GM19351 (cell line): ENCODE data around the gene TMEM218.
A peak's percentile ranks its signal among the peaks of the same experiment; 100 is the strongest.

Experiments
- ATAC-seq: cut with Tn5 transposase; IDR thresholded peaks from one replicate; pipeline ENCODE4 v1.9.1; 2021; ENCODE audit warnings: mild to moderate bottlenecking, moderate library complexity; ENCODE audit not compliant: unreplicated experiment

The TMEM218 gene

DNA sequence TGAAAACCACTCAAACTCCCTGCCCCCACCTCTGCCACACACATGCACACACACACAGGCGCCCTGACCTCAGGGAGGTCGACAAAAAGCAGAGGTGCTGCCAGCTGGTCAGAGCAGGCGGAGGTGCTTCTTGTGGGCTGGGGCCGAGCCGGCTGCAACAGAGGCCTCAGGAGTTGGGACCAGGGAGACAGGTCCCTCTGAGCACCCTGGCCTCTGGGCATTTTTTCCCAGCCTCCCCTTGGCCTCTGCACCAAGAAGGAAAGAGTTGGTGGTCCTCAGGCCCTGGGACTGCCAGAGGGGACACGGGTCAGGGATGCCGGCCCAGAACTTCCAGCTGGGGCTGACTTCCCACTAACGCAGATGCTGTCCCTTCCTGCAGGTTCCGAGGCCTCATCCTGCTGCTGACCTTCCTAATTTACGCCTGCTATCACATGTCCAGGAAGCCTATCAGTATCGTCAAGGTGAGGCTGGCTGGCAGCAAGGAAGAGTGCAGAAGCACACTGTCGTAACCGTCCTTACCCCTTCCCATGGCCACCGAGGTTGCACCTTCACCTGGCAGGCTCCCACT is 35.0 kb downstream of the TMEM218 start:
- no peak for ATAC-seq

DNA sequence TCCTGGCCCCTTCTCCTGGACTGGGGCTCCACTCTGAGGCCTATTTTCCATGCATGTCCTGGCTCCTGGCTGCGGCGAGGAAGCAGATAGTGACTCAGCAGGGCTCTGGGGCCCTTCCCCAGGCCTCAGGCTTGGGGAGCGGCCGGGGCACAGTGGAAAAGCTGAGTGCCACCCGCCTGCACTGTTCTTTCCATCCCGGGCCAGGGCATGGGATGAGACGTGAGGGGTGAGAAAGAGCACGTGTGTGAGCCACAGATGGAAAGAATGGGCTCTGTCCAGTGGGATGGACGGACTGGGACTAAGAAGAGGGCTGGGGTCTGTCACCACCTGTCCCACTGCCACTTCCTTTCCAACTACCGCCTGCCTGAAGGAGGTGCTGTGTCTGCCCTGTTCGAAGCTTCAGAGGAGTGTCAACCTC is 35.5 kb downstream of the TMEM218 start:
- ATAC-seq = no peak

DNA sequence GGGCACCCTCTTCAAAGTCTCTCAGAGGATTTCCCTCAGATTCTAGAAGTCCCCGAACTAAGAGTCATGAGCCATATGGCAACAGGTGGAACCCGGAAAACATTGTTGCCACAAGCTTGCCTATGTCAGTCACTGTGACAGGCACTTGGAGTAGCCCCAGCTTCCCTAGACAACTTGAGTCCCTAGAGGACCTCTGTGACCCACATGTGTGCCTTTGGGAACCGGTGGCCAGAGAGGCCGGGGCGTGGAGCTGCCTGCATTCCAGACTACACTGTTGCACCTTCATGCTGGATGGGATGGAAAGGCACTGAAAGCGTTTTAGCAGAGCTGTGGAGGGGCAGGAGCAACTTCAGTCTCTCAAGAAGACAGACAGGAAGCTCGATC is 36.2 kb downstream of the TMEM218 start:
- no peak for ATAC-seq

DNA sequence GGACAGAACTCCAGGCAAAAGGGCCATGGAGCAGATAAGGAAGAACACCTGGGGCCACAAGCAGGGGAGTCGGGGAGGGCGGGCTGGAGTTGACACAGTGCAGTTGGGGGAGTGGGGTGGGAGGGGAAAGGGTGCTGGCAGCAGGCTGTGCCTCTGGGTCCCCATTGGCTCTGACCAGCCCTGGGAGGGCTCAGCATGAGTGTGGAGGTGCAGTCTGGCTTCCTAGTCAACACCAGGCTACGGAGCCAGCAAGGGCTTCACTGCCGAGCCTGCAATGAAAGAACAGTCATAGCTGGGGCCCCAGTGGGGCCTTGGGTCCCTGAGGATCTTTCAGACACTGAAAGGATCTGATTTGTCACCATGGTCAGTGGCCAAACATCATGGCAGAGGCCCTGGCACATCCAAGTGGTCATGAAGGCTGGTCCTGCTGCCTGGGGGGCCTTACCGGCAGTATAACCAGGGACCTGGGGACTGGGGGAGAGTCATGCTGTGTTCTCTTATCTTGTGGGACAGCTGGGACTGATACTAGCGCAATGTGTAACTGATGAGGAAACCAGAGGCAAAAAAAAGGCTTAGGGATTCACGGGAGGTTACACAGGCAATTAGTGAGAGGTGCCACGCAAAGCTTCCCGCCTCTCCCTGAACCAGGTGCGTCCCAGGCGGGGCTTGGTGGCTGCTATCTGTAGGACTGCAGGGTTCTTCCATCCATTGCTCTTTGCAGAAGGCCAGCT is 36.8 kb downstream of the TMEM218 start:
- no peak for ATAC-seq

DNA sequence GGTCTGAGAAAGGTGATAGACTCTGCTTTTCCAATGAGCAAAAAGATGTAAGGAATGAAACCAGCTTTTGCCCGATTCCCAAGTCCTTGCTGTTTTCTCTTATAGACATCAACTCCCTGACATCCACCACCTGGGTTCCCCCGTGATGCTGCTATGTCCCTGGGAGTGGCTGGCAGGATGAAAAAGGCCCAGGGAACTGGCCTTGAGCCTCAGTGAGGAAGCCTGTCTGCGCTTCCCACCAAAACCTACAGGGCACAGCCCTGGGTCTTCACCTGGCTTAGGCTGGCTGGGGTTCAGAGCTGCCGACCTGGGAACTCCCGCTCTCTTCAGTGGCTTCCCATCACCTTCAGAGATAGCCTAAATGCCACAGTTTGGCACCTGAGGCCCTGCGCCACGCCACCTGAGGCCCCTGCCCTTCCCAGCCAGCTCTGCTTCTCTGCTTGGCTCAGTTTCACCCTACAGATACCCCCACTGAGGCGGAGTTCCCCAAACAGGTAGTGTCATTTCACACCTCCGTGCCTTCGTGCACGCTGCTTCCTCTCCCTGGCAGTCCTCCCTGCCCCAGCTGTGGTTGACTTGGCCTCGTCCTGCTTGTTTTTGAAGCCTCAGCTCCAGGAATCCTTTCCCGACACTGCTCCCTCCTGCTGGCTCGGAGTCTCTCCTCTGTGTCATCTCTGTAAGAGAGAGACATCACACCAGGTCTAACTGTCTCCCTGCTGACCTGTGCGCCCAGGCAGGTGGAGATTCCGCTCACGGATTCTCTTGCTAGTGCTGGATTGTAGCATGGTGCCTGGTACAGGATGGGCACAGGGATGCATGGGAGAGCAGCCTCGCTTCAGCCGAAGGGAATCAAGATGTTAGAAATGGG is 37.6 kb downstream of the TMEM218 start:
- ATAC-seq = no peak

DNA sequence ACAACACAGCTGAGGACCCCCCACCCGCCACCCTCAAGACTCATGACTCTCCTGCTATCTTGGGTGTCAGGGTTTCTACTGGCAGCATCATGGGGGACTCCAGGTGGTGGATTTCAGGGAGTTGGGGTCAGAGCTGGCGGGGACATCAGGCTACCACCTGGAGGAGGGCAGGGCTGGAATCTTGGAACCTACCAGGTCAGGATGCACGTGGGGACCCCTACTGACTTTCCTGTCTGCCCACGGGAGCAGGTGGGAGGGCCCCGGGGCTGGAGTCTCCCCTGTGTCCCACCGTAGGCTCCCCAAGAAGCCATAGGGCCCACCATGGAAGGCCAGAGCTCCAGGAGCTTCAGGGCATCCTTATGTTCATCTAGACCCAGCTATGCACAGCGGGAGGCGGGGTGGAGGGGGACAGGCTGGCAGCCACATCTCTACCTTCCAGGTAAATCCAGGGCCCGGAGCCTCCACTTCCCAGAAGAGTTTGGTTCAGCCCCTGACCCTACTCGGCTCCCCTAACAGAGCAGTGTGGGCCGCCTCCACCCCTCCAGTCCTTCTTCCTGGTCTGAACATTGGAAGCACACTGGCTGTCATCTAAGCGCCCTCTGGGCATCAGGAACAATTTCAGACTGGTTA is 38.4 kb downstream of the TMEM218 start:
- ATAC-seq = no peak

DNA sequence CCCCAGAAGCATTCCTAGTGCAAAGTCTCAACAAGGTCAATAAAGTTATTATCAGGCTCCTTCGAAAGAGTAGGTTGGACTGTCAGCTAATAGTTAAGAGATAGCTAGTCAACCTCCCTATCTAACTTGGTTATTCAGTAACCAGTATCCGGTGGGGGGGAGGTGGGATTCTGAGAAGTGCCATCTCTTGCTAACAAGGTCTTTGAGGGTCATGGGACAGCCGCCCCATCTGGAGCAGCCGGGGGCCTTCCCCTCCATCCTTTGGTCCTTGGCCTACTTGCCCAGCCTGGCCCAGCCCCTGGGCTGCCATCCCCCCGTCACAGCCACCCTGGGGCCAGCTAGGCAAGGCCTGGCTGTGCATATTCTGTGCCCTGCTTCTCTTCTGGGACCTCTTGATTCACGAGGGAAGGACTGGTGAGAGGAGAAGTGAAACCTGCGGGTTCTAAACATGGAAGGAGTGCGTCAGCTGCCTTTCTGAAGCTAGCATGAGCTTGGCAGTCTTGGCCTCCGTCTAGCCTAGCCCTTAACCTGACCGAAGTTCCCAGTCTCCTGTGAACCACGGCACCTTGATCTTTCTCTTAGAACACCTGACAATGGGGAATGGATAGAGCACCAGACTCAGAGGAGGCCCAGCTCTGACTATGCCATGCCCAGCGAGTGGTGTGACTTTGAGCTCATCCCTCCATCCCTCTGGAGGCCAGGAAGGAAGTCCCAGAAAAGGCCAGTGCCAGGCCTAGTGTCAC is 39.0 kb downstream of the TMEM218 start:
- peak; percentile 81 for ATAC-seq

DNA sequence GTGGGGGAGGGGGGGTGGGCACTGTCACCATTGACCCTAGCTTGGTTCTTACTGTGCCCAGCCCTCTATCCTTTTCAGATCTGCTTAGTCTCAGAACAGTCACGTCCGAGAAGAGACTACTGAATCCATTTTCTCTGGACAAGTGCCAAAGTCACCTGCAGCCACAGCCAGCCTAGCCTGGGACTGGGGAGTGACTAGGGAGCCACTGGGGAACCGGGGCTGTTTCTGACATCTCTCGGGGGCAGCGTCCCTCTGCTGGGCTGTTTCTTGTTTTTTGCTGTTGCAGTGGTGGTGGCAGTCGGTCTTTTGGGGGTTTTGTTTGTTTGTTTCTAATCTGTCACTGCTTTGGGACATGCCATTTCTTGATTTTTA is 39.6 kb downstream of the TMEM218 start:
- ATAC-seq = no peak

DNA sequence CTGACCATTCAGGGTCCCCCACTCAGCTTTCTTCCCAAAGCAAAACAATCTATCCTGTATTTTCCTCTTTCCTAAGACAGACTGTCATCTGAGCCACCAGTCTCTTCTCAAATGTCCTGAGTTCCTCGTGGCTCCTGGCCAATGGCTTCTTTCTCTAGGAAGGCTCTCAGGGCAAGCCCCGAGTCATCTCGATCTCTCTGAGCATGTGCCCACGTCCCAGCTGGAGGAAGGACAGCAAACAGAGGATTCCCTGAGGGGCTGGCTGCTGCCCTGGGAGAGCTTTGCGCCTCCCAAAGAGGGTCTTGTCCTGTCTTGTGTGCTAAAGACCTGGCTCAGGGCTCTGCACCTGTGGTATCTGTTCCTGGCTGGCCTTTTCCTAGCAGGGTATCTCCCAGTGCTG is 40.0 kb downstream of the TMEM218 start:
- no peak for ATAC-seq

DNA sequence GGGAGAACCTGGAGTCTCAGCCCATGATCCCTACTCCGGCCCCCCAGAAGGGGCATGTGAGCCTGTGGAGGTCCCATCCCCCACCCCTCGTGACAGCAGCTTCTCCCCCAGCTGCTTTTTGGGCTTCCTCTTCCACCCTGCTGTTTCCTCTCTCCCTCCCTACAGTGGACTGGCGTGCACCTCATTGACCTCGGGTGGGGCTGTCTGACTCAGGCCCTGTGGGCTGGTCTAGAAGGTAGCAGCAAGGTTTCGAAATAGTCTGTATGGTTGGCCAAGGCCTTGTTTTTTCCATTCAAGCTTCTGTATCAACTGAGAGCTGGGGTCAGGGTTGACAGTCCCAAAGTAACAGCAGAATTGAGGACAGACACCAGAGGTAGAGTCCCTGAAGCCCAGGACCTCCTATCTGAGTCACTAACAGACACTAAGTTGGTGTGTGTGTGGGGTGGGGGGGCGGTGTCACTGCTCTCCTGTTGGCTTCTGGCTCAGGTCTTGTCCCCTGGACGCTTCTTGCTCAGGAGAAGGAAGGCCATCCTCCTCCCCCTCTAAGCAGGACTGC is 40.6 kb downstream of the TMEM218 start:
- ATAC-seq = peak; percentile 76

DNA sequence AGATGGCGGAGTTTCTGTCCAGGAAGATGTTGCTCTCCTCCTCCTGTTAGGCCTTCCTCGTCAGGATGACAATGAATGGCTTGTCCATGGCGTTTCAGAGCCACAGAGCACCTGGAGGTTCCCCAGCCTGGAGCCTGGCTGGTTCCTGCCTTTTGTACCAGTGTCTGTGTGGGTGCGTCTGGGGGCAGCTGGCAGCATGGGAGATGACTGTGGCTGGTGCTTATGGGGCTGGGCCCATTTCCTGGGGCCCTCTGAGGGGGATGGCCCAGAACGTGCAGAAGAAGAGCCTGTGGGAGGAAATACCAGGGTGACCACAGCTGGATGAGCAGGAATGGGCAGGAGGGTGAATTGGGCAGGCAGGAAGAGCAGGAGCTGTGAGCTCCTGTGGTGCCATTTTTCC is 41.6 kb downstream of the TMEM218 start:
- no peak for ATAC-seq

DNA sequence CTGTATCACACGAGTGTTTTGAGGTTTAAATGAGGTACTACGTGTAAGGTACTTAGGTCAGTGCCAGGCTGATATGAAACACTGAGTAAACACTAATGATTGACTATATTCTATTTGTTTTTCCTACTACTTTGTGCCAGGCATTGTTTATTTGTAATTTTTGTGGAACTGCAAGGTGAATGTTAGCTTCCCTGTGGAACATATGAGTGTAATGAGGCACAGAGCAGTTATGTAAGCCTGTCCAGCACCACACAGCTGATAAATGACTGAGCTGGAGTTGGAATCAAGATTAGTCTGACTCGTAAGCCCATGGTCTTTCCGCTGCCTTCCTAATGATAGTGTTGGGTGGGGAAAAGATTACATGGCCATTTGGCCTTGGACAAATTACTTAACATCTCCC is 42.4 kb downstream of the TMEM218 start:
- ATAC-seq = no peak

DNA sequence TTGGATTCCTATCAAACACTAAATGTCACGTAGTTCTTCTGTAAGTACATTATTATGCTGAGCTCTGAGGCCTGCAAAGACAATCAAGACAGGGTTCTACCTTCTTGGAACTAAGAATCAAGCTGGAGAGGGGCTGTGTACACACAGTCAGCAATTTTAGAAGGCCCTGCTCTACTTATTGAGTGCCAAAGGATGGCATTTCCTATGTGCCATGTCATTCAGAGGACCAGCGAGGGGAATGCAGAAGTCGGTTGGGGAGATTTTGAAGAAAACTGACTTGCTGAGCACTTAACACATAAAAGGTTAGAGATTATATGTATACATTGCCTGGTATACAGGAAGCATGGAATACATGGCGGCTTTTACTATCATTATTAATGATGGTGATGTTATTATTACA is 43.1 kb downstream of the TMEM218 start:
- ATAC-seq = no peak

DNA sequence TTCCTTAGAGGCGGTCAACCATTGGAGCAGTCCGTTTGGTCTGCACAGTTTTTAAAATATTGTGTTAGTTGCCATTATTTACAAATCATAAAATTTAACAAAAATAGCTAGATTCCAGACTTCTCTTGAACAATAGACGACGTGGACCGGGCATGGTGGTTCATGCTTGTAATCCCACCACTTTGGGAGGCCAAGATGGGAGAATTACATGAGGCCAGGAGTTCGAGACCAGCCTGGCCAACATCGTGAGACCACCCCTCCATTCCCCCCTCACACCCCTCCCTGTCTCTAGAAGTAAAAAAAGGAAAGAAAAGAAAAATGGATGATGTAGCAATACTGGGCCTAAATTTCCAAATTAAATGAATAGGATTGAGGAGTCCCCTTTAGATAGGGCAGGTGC is 47.4 kb downstream of the TMEM218 start:
- ATAC-seq = no peak

DNA sequence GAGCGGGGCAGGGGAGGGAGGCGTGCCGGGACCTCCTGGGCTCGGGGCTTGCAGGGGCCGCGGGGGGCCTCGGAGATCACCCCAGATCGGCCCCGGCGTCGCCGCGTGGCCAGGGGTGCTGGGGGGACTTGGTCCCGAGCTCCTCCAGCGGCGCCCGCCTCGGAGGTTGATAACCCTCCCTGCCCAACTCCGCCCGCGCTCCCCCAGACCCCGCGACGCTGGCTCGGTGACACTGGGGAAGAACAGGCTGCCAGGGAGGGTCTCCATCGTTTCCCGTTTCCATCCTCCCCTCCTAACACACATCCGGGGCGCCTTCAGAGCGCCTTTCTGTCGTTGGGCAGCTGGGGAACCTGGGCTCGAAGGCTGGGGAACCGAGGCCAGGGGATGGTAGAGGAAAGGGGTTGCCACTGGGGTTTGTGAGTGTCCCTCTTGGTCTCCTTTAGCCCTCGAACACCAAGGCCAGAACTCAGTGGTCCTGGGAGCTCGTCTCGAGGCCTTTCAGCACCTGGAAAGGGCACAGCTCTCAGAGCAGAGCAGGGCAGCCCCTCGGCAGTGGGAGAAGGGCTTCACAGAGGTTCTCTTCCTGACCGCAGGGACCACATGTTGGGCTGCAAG is 47.9 kb downstream of the TMEM218 start:
- ATAC-seq = peak; percentile 23

DNA sequence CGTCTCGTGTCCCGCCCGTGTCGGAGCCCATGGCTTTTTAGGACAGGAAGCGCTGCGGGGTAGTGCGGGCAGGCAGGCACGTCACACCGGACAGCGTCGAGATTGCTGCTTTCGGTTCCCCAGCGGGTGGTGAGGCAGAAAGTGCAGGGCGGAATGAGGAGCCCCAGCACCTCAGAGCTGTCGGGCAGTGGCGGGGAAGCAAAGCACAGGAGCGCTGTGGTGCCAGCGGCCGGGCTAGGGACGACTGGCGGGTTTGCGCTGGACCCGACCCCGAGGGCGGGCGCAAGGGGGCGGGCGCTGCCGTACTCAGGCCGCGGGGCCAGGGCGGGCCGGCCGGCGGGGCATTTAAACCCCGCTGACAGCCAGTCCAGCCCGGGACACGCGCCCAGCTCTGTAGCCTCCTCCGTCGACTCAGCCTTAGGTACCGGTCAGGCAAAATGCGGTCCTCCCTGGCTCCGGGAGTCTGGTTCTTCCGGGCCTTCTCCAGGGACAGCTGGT is 48.4 kb downstream of the TMEM218 start, which contains the start of gene SLC37A2:
Gene SLC37A2 (plus strand): TSS at position 375 of the 498 bp plus-strand sequence. CDS start 63 bp downstream, at position 438.
- ATAC-seq = peak; percentile 92

DNA sequence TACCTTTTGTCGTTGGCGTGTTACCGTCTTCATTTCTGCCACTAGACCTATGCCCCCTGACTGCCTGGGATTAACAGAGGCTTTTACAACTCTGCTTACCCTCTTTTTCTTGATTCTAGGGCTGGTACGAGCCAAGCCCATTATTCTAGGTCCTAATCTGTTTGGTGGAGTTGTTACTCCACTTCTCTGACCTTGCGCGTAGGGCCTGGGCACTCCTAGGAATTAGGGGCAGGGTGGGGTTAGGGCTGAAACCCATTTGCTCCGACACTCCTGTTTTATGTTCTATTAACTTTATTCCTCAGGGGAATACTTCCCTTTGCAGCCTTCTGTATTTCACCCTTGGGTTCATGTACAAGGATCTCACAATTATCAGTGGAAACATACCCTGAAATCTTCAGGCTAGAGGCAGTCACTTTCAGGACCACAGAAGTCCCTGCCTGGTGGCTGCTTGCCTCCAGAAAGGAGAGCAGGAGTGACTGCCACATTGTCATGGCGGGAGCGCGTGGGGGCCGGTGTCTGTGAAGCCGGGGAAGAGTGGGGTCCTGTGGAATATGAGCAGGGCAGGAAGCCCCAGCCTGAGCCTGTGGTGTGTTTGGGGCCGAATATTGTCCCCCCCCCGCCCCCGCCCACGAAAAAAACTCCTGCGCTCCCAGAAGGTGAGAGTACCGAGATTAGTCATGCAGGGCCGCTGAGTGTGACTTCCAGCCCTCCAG is 49.1 kb downstream of the TMEM218 start:
- peak; percentile 14 for ATAC-seq

DNA sequence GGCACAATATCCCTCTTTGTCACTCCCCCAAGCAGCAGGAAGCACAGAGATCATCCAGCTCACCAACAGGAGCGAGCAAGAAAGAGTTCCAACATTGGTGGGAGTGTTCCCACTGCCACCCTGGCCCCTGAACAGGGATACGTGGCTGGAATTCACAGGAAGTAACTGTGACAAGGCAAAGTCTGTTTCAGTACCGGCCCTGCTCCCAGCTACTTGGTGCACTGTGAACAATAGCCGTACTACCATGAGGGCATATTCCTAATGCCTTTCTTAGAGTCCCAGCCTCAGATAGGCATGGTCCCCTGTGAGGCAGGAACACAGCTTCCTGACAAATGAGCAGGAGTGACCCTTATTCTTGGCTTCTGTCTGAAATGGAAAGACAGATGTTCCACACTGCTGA is 50.1 kb downstream of the TMEM218 start:
- no peak for ATAC-seq

DNA sequence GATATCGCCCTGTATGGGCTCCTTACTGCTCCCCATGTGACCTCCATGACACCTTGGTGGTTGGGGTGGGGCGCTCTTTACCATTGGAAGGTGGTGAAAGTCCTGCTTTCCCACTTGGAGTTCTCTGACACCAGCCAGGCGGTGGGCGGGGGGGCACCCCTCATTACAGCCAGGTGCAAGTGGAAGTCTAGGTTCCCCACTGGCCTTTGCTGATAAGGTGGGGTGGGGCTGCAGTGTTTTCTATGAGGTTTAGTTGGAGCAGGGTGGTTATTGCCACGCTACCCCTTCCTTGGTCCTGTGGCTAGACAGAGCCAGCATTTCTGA is 53.8 kb downstream of the TMEM218 start:
- ATAC-seq = no peak
